ENCODE measurements around the gene ADAMTS6. TPM values are rescaled to one million over a fixed set of nuclear protein-coding genes. Genes with fewer than 3 reads are reported as not detected.

The ADAMTS6 gene
- polyA plus RNA-seq, 2 of the 4 experiments (the other 2 are of a cell fraction): 0.22 to 0.66 TPM

DNA sequence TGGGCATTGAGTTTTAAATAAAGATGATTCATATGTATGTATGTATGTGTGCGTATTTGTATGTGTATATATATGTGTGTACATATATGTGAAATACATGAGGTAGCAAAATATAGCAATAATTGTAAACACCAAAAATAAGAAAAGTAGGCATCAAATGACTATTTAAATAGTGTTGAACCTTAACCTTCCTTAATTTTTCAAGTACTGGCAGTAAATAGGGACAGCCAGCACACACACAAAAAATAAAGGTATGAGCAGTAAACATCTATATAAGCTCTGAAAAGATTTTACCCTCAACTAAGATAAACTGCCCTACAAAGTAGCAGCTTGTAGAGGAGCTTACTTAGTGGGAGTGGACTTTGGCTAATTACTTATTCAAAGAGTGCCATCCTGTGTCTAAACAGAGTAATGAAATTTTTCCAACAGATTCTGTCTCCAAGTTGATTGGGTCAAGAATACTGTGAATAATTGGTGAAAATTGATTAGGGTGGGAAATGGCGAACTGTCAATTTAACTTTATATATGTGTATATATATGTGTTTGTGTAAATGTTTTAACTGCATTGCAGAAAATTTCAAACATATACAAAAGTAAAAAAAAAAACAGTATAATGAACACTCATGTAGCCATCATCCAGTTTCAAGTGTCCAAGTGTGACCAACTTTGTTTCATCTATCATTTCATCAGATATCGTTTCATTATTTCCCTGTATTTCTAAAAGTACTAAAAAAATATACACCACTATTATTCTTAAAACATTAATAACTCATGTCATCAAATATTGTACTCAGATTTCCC lies 2.0 kb upstream of the ADAMTS6 start:
- peak; percentile 36 for FAIRE-seq
- POLR2A ChIA-PET: interaction anchor here (0.6 to 4.4 kb wide), 3 partner anchors 267 to 380 kb away, joined by 3 to 22 read pairs (median 4); no protein-coding TSS in a partner anchor
- CTCF ChIA-PET: interaction anchor here (0.6 to 5.1 kb wide), 27 partner anchors 9 to 850 kb away, joined by 3 to 41 read pairs (median 3); no protein-coding TSS in a partner anchor
- WGBS (ENCODE audit: missing lambda C conversion rate): 2% methylated on average over 3 of the region's 3 CpGs
- Histone ChIP-seq H3K9me3 (no peaks in the 10 kb centered on the region), H3K4me1 (peaks cover 22% of the 10 kb centered on the region; the same call in 2 of the 3 replicates), H3K4me2 (peak overlapping the region; percentile 100), H3K4me3 (peak overlapping the region; percentile 65; the same call in 2 of the 3 replicates), H3K27ac (no peak overlapping the region)
- ATAC-seq: peak; percentile 62 to 75; a peak in 5 of 6 replicates
- TF ChIP-seq CHD4 (IDR thresholded peaks at IDR 0.05; ENCODE audit: borderline replicate concordance) (no peak), SMC3 (IDR thresholded peaks at IDR 0.05) (peak; percentile 71), POLR2AphosphoS2 (conservative IDR thresholded peaks at IDR 0.05; ENCODE audit: low read length) (no peak), RAD21 (conservative IDR thresholded peaks at IDR 0.05 in 1 of 2, IDR thresholded peaks at IDR 0.05 in 1 of 2) (peak; percentile 85 to 88), CTCF (IDR thresholded peaks at IDR 0.05) (peak; percentile 79)
- peak in 1 of 2 experiments; percentile 63 for DNase-seq (ENCODE audit: low read depth in 1 of 2, low spot score in 1 of 2)

- POLR2A ChIA-PET: interaction anchor here (0.6 to 4.4 kb wide), 4 partner anchors 266 to 672 kb away, joined by 3 to 22 read pairs (median 4); no protein-coding TSS in a partner anchor
- Histone ChIP-seq H3K27ac (peak overlapping the region; percentile 42 to 78; a peak in 5 of 6 replicates), H3K9me3 (no peaks in the 10 kb centered on the region), H3K4me1 (peaks cover 22% of the 10 kb centered on the region; the same call in 2 of the 3 replicates), H3K4me3 (peak overlapping the region; percentile 65), H3K4me2 (peak overlapping the region; percentile 100)
- TF ChIP-seq, protein P1, sequence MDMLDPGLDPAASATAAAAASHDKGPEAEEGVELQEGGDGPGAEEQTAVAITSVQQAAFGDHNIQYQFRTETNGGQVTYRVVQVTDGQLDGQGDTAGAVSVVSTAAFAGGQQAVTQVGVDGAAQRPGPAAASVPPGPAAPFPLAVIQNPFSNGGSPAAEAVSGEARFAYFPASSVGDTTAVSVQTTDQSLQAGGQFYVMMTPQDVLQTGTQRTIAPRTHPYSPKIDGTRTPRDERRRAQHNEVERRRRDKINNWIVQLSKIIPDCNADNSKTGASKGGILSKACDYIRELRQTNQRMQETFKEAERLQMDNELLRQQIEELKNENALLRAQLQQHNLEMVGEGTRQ (IDR thresholded peaks at IDR 0.05): no peak
- TF ChIP-seq HOXA7 (CRISPR knock-in tag; IDR thresholded peaks at IDR 0.05) (no peak), ESRRA (IDR thresholded peaks at IDR 0.05; ENCODE audit: borderline replicate concordance, low read length) (no peak), POLR2AphosphoS2 (conservative IDR thresholded peaks at IDR 0.05; ENCODE audit: low read length) (no peak)
- CTCF ChIA-PET: interaction anchor here (0.5 to 5.1 kb wide), 34 partner anchors 8 to 849 kb away, joined by 3 to 41 read pairs (median 3); no protein-coding TSS in a partner anchor
- WGBS (ENCODE audit: missing lambda C conversion rate): under 1% methylated on average over 12 of the region's 12 CpGs
- DNase-seq (ENCODE audit: low read depth in 1 of 2, low spot score in 1 of 2): peak in 1 of 2 experiments; percentile 7
- no peak for FAIRE-seq
- ATAC-seq: peak; percentile 15 to 28; a peak in 4 of 6 replicates
Observed at GRCh38 chr5:65482736-65483545, 1.2 kb upstream of the ADAMTS6 start.

DNA sequence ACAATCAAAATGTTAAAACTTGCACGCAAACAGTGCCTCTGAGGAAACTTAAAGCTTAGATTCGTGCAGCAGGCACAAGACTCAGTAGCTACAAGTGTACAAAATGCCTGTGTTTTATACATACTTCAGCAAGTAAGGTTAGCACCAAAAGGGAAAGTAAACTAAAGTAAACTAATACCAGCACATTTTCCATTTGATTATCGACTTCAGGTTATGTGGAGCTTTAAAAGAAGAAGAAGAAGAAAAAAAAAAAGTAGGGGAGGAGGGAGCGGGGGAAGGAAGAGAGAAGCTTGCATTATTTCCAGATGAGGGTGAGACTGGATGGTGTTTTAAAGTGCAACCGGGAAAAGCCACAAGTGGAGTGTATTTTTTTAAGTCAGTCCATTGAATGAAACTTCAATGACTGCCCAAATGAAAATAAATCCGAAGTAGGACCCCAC lies 596 bp upstream of the ADAMTS6 start:
- POLR2A ChIA-PET: interaction anchor here (0.7 to 4.4 kb wide), 4 partner anchors 204 to 671 kb away, joined by 3 to 22 read pairs (median 4); no protein-coding TSS in a partner anchor
- peaks cover 22% of the 10 kb centered on the region; the same call in 2 of the 3 replicates for H3K4me1 ChIP-seq
- H3K9me3 ChIP-seq: no peaks in the 10 kb centered on the region
- DNase-seq (ENCODE audit: low read depth in 1 of 2, low spot score in 1 of 2) (no peak), FAIRE-seq (no peak), ATAC-seq (peak; percentile 35 to 49; a peak in 4 of 6 replicates)
- TF ChIP-seq POLR2A (IDR thresholded peaks at IDR 0.05; ENCODE audit: low read length) (no peak), HOXA7 (CRISPR knock-in tag; IDR thresholded peaks at IDR 0.05) (no peak), CEBPB (IDR thresholded peaks at IDR 0.05) (no peak), GATA3 (IDR thresholded peaks at IDR 0.05; ENCODE audit: borderline replicate concordance) (no peak), ZSCAN20 (CRISPR knock-in tag; IDR thresholded peaks at IDR 0.05) (no peak)
- peak overlapping the region; percentile 100 for H3K4me2 ChIP-seq
- CTCF ChIA-PET: interaction anchor here (0.7 to 5.1 kb wide), 12 partner anchors 12 to 847 kb away, joined by 3 to 41 read pairs (median 3); no protein-coding TSS in a partner anchor
- 0% methylated on average over 6 of the region's 6 CpGs for WGBS (ENCODE audit: missing lambda C conversion rate)
- peak overlapping the region; percentile 65 for H3K4me3 ChIP-seq
- peak overlapping the region; percentile 42 to 78; a peak in 5 of 6 replicates for H3K27ac ChIP-seq
